ENCODE data around the gene KRTAP4-11.
"Not testable (repeated sequence)": the region's sequence is repeated elsewhere in the genome, so short reads cannot be mapped to it uniquely, and the experiment has no call there.

The KRTAP4-11 gene

DNA sequence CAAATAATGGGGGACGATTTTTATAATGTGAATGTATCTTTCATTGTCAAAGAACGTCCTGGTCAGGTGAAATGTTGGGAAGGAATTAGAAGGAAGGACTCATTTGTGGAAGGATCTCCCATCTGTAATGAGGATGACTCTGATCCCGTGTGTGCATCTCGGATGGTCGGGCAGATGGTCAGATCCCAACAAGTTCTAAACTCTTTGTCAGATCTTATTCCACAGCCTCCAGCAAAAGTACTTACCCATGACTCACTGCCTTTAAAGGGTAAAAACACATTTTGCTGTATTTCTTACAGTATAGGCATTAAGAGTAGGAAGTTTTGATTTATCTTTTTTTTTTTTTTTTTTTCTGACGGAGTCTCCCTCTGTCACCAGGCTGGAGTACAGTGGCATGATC is 19.7 kb downstream of the KRTAP4-11 start:
- CTCF ChIA-PET: no interaction called here
- DNase-seq (ENCODE audit: low spot score): peak; percentile 23
- peak overlapping the region; percentile 53; the same call in 1 of the 2 replicates for H3K27ac ChIP-seq
- POLR2A ChIA-PET (ENCODE audit: low non-redundant PET): no interaction called here
- TF ChIP-seq, protein P1, sequence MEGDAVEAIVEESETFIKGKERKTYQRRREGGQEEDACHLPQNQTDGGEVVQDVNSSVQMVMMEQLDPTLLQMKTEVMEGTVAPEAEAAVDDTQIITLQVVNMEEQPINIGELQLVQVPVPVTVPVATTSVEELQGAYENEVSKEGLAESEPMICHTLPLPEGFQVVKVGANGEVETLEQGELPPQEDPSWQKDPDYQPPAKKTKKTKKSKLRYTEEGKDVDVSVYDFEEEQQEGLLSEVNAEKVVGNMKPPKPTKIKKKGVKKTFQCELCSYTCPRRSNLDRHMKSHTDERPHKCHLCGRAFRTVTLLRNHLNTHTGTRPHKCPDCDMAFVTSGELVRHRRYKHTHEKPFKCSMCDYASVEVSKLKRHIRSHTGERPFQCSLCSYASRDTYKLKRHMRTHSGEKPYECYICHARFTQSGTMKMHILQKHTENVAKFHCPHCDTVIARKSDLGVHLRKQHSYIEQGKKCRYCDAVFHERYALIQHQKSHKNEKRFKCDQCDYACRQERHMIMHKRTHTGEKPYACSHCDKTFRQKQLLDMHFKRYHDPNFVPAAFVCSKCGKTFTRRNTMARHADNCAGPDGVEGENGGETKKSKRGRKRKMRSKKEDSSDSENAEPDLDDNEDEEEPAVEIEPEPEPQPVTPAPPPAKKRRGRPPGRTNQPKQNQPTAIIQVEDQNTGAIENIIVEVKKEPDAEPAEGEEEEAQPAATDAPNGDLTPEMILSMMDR (conservative IDR thresholded peaks at IDR 0.05; ENCODE audit: low read depth): no peak

DNA sequence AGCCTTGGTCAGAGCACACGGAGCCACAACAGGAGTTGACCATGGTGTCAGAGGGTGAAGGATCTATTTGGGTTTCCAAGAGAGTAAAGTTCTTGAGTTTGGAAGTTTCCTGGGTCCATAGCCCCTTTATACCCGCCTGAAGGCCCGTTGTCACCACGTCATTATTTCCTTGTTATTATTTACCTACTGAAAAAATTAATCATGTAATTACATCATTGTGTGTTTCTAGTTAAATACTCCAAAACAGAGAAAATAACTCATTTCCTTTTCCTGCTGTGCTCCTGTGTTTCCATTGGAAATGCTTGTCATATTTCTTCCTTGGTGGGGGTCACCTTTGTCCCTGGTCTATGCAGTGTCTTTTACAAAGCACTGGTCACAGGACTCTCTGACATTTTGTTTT is 20.1 kb downstream of the KRTAP4-11 start, which contains the start of gene KRTAP4-8:
TSS of gene KRTAP4-8 (minus strand) at position 101 of the 400 bp plus-strand sequence. CDS start at position 43, 58 bp downstream.
- no peak for DNase-seq (ENCODE audit: low spot score)
- ChIA-PET POLR2A (ENCODE audit: low non-redundant PET) (no interaction called here), CTCF (no interaction called here)
- H3K27ac ChIP-seq: peak within 1 kb of the TSS; percentile 53; the same call in 1 of the 2 replicates
- TF ChIP-seq, protein P1 (conservative IDR thresholded peaks at IDR 0.05; ENCODE audit: low read depth): no peak

DNA sequence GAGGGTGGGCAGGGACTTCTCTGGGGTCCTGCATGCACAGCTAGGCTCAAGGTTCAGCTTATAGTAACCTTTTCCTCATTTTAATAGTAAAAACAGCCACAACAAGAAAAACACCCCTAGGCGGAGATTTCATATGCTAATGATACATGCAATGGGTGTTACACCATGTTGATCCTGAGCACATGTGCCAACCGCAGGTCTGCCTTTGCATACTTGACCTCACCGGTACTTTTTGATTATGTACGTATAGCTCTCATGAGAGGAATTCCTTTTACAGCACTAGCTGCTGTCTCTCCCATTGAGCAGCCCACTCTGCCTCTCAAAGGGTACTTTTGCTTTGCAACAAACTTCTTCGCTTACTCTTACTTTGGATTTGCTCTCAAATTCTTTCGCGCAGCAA is 22.1 kb downstream of the KRTAP4-11 start:
- ChIA-PET CTCF (no interaction called here), POLR2A (ENCODE audit: low non-redundant PET) (no interaction called here)
- no peak for DNase-seq (ENCODE audit: low spot score)
- H3K27ac ChIP-seq: no peak overlapping the region
- TF ChIP-seq, protein P1 (conservative IDR thresholded peaks at IDR 0.05; ENCODE audit: low read depth): no peak

DNA sequence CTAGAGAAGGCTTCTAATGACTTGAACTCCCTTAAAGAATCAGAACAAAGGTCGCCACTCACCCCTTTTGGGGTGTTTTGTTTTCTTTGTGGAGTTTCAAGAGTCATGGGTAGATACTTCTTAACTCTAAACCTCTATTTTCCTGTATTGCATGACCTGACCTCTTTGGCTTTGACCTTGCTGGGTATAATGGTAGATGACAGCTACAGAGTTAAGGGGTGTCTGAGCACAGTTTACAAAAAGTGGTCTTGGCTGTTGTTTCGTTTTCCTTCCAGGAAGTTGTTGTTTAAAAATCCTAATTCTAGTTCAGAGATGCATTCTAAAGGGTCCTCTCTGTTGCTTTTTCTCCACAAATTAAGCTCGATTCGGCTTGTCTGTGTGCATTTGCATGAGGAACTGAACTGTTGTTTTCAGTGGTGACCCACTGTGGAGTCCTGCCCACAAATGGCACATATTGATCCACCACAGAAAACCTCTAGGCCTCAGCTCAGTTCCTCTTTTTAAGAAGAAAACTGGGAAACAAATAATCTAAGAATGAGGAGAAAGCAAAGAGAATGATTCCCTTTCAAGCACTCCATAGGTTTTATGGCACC is 29.3 kb downstream of the KRTAP4-11 start:
- POLR2A ChIA-PET (ENCODE audit: low non-redundant PET); H3K27ac ChIP-seq; DNase-seq (ENCODE audit: low spot score); CTCF ChIA-PET: not testable (repeated sequence)

DNA sequence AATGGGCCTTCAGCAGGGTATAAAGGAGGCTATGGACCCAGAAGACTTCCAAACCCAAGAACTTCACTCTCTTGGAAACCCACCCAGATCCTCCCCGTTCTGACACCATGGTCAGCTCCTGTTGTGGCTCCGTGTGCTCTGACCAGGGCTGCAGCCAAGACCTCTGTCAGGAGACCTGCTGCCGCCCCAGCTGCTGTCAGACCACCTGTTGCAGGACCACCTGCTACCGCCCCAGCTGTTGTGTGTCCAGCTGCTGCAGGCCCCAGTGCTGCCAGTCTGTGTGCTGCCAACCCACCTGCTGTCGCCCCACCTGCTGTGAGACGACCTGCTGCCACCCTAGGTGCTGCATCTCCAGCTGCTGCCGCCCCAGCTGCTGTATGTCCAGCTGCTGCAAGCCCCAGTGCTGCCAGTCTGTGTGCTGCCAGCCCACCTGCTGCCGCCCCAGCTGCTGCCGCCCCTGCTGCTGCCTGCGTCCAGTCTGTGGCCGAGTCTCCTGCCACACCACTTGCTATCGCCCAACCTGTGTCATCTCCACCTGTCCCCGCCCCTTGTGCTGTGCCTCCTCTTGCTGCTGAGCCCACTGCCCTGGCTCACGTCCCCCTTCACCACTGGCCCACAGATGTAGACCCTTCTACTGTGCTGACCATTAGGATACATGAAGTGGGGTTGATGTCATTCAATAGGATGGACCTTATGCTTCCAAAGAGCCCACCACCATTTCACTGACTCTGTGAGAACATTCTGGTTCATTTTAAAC is 33.9 kb downstream of the KRTAP4-11 start, which contains the start of gene KRTAP4-7:
TSS of gene KRTAP4-7 (plus strand) at position 51 of the 757 bp plus-strand sequence. CDS start at position 108, 57 bp downstream.
- H3K27ac ChIP-seq; POLR2A ChIA-PET (ENCODE audit: low non-redundant PET); CTCF ChIA-PET; DNase-seq (ENCODE audit: low spot score): not testable (repeated sequence)

DNA sequence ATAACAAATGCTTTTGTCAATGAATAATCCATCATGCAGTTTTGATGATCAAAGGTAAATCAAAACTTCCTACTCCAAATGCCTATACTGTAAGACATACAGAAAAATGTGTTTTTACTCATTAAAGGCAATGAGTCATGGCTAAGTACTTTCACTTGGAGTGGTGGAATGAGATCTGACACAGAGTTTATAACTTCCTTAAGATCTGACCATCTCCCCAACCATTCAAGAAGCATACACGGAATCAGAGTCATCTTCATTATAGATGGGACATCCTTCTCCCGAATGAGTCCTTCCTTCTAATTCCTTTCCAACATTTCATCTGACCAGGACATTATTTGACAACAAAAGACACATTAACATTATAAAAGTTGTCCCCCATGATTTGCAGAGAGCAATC is 34.7 kb downstream of the KRTAP4-11 start:
- CTCF ChIA-PET; H3K27ac ChIP-seq; POLR2A ChIA-PET (ENCODE audit: low non-redundant PET); DNase-seq (ENCODE audit: low spot score): not testable (repeated sequence)

DNA sequence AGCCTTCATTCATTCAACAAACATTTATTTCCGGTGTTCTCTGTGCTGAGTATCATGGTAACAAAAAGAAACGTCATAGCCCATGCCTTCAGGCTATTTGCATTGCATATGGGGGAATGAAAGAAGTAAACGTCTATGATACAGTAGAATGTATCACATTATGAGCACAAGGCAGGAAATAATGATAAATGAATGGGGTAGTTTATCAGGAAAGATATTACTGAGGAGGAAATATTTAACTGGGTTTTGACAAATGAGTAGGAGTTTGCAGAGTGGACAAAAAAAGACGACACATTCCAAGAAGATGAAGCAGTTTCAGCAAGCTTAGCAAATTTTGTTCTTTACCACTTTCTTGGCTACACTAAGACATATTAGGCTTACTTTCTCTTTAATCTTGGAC is 35.5 kb downstream of the KRTAP4-11 start:
- TF ChIP-seq, protein P1 (conservative IDR thresholded peaks at IDR 0.05; ENCODE audit: low read depth): no peak
- H3K27ac ChIP-seq: no peak overlapping the region
- DNase-seq (ENCODE audit: low spot score): peak; percentile 30
- ChIA-PET CTCF (no interaction called here), POLR2A (ENCODE audit: low non-redundant PET) (no interaction called here)

DNA sequence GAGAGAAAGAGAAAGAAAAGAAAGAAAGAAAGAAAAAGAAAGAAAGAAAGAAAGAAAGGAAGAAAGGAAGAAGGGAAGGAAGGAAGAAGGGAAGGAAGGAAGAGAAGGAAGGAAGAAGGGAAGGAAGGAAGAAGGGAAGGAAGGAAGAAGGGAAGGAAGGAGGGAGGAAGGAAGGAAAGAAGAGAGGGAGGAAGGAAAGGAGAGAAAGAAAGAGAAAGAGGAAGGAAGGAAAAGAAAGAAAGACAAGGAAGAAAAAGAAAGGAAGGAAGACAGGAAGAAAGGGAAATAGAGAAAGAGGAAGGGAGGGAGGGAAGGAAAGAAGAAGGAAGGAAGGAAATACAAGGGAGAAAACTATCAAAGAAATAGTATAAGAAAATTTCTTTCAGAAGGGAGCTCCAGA is 41.4 kb downstream of the KRTAP4-11 start:
- no peak for DNase-seq (ENCODE audit: low spot score)
- POLR2A ChIA-PET (ENCODE audit: low non-redundant PET): no interaction called here
- H3K27ac ChIP-seq: no peak overlapping the region
- CTCF ChIA-PET: no interaction called here
- TF ChIP-seq, protein P1 (conservative IDR thresholded peaks at IDR 0.05; ENCODE audit: low read depth): no peak

Measured in RWPE1 (cell line).